ENCODE results near the gene NOS3. TPM values are rescaled to one million over a fixed set of nuclear protein-coding genes. Genes with fewer than 3 reads are reported as not detected.

Gene NOS3
- total RNA-seq, 2 experiments from 2014 or later = 5.4 to 6.2 TPM

GRCh38 chr7:150994141-150994837, 3.5 kb downstream of the NOS3 start:
- Mint-ChIP-seq H3K36me3 (ENCODE audit: low read depth) (no peaks in the 10 kb centered on the region), H3K9me3 (peaks cover 16% of the 10 kb centered on the region), H3K4me3 (peak overlapping the region; percentile 15), H3K27ac (no peak overlapping the region), H3K27me3 (no peaks in the 10 kb centered on the region), H3K4me1 (ENCODE audit: low read depth) (peaks cover 35% of the 10 kb centered on the region)
- ChIA-PET CTCF (interaction anchor here (1.0 to 5.3 kb wide), 12 partner anchors 9 to 118 kb away, joined by 3 to 31 read pairs (median 7); no protein-coding TSS in a partner anchor), POLR2A (interaction anchor here (0.7 to 2.2 kb wide), 9 partner anchors 9 to 125 kb away, joined by 3 to 7 read pairs (median 4); no protein-coding TSS in a partner anchor)
- TF ChIP-seq CTCF (IDR thresholded peaks at IDR 0.05) = no peak
- intact Hi-C loops (cut with micrococcal nuclease) = no loop called here
- peak; percentile 66 for ATAC-seq
- no peak for DNase-seq

- ATAC-seq = no peak
- DNase-seq = no peak
- no peaks in the 10 kb centered on the region for H3K36me3 Mint-ChIP-seq (ENCODE audit: low read depth)
- CTCF ChIA-PET = interaction anchor here (1.0 to 5.3 kb wide), 12 partner anchors 10 to 118 kb away, joined by 3 to 31 read pairs (median 7); no protein-coding TSS in a partner anchor
- POLR2A ChIA-PET = interaction anchor here (0.7 to 2.2 kb wide), 7 partner anchors 9 to 32 kb away, joined by 3 to 7 read pairs (median 4); no protein-coding TSS in a partner anchor
- intact Hi-C loops (cut with micrococcal nuclease) = no loop called here
- no peaks in the 10 kb centered on the region for H3K27me3 Mint-ChIP-seq
- no peak for TF ChIP-seq CTCF (IDR thresholded peaks at IDR 0.05)
- H3K4me3 Mint-ChIP-seq = peak overlapping the region; percentile 15
- H3K9me3 Mint-ChIP-seq = peaks cover 14% of the 10 kb centered on the region
- H3K4me1 Mint-ChIP-seq (ENCODE audit: low read depth) = peaks cover 35% of the 10 kb centered on the region
- no peak overlapping the region for H3K27ac Mint-ChIP-seq
Measured at GRCh38 chr7:150994838-150995510, 4.2 kb downstream of the NOS3 start.

GRCh38 chr7:150996376-150997074, 5.7 kb downstream of the NOS3 start:
- DNase-seq (no peak), ATAC-seq (peak; percentile 22)
- intact Hi-C loops (cut with micrococcal nuclease) = no loop called here
- ChIA-PET POLR2A (interaction anchor here (0.6 kb wide), 2 partner anchors 35 to 98 kb away, joined by 3 read pairs; no protein-coding TSS in a partner anchor), CTCF (interaction anchor here (1.0 to 2.7 kb wide), 4 partner anchors 11 to 34 kb away, joined by 3 to 11 read pairs (median 6); no protein-coding TSS in a partner anchor)
- Mint-ChIP-seq H3K36me3 (ENCODE audit: low read depth) (no peaks in the 10 kb centered on the region), H3K27ac (no peak overlapping the region), H3K4me3 (no peak overlapping the region), H3K9me3 (peaks cover 2% of the 10 kb centered on the region), H3K4me1 (ENCODE audit: low read depth) (peaks cover 39% of the 10 kb centered on the region), H3K27me3 (no peaks in the 10 kb centered on the region)
- no peak for TF ChIP-seq CTCF (IDR thresholded peaks at IDR 0.05)

GRCh38 chr7:150997075-150997511, 6.3 kb downstream of the NOS3 start:
- Mint-ChIP-seq H3K4me1 (ENCODE audit: low read depth) (peaks cover 39% of the 10 kb centered on the region), H3K36me3 (ENCODE audit: low read depth) (no peaks in the 10 kb centered on the region), H3K27me3 (no peaks in the 10 kb centered on the region), H3K4me3 (no peak overlapping the region), H3K9me3 (peaks cover 2% of the 10 kb centered on the region), H3K27ac (no peak overlapping the region)
- TF ChIP-seq CTCF (IDR thresholded peaks at IDR 0.05) = no peak
- DNase-seq (no peak), ATAC-seq (no peak)
- intact Hi-C loops (cut with micrococcal nuclease) = no loop called here
- POLR2A ChIA-PET = interaction anchor here (0.6 to 0.9 kb wide), 3 partner anchors 13 to 98 kb away, joined by 3 to 4 read pairs (median 3); no protein-coding TSS in a partner anchor
- CTCF ChIA-PET = interaction anchor here (0.7 to 2.7 kb wide), 6 partner anchors 11 to 175 kb away, joined by 3 to 11 read pairs (median 5); no protein-coding TSS in a partner anchor
